NCI-H1105 treated with DMSO at 0.1 percent for 48 hours (cell line): Measurements from ENCODE around the gene TMEM138.

Experiments
- DNase-seq: peaks from one replicate; lab custom pipeline; 2025; lab: John Stamatoyannopoulos, UW

TMEM138 gene

DNA sequence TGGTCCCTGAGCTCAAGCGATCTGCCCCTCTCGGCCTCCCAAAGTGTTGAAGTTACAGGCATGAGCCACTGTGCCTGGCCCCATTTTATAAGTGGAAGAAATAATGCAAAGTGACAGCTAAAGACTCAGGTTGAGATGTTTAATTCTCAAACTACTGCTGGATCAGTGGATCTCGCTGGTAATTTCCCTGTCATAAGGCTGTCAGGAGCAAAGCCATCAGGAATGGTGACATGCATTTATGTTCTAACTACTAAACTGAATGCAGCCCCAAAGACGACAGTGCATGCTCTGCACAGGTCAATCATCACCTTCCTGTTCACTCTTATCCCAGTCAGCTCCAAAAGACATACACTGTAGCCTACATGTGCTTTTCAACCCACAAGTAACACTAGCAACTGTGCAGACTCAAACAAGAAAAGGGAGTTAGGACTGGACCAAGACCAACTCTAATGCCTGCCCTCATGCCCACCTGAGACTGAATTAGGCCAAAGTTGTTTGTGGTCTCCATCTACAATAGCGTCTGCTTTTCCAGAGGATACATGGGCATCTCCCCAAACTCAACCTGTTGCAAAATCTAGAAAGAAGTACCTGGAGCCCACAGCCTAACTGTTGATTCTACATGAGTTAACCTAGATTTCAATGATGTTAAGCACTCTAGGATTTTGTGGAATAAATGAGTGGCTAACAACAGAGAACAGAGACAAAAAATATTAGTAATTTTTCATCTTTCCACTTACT, 45.0 kb downstream of the TMEM138 start:
- DNase-seq: no peak

DNA sequence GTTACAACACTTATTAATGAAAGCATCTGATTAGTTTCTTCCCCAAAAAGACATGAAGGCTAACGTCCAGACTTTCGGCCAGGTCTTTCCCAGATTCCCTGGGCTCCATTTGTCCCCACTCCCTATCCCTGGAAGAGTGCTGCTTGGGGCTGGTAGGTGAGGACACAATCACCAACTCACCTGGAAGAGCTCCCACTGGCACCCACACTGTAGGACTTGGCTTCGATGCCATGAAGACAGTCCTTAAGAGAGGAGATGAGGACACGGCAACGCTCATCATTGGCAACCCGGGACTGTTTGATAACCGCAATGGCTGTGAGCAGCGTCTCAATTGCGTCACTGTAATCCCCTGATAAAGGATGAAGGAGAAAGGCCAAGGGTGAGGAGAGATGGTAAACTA, 49.4 kb downstream of the TMEM138 start:
- no peak for DNase-seq

GRCh38 chr11:61413496-61413895, 51.3 kb downstream of the TMEM138 start:
- no peak for DNase-seq

DNA sequence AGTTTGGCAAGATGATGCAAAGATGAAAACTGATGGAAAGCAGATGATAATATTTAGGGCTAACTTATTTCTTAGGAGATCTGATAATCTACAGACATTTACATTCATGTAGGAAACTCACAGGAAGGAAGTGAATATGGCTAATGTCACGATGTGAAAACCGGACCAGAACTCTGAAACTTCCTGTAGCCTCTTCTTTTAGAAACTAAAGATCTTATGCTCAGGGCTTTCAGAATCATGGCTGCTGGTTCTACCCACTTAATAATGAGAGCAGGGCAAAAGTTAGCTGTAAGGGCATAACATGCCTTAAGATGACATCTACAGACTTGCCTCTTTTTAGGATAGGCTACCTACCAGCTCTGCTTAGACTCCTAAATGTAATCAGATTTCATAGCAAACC, 52.4 kb downstream of the TMEM138 start:
- no peak for DNase-seq

GRCh38 chr11:61415381-61415780, 53.2 kb downstream of the TMEM138 start:
- no peak for DNase-seq

GRCh38 chr11:61416941-61417340, 54.8 kb downstream of the TMEM138 start:
- no peak for DNase-seq

DNA sequence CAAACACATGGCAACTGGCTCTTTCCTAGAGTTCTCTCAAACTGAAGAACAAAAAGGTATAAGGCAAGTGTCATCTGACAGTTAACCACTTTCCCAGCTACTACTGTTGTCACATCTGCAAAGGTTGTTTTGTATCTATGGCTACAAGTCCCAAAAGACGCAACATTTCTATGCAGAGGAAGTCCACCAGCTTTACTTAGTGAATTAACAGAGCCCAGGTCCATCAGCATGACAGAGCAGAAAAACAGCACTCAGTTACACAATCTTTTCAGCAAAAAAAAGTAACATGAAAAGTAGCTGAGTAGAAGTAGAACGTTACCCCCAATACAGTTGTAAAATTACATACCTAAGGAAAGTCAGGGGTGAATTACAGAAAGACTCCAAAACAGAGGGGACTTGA, 55.5 kb downstream of the TMEM138 start:
- DNase-seq: no peak

DNA sequence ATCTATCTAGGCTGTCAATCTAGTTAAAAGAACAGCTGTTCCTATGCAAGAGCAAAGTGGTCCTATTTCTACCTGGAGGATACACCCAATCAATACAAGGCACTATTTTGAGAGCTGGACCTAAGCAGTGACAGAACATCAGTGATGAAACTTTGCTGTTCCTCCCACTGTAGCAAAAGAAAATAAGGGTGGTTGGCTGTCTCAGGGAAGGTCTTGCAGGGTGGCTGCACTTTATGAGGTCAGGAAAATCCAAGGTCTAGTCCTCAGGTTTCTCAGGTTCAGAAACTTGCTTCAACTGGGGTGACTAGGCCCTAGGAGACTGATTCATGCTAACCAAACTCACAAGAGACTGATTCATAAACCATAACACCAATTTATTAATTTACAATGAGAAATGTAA, 56.0 kb downstream of the TMEM138 start:
- DNase-seq: no peak
